IMR-90 (cell line): ENCODE data around the gene INF2. TPM values are rescaled to one million over a fixed set of nuclear protein-coding genes. Genes with fewer than 3 reads are reported as not detected.

ENCODE experiments used
- ATAC-seq: fragments of 200-7000 bp; cut with Tn5 transposase; 2 replicates; pipeline ENCODE4 v1.9.1; 2020; ENCODE audit warnings: low read depth, mild to moderate bottlenecking, moderate library complexity
- BruUV-seq: library from RNA; stranded (reverse); fragments of 400-500 nt; replicated peaks from 2 replicates; lab custom pipeline; 2021; lab: Mats Ljungman, UMichigan
- CTCF ChIA-PET: fragments of 300-600 bp; formaldehyde crosslinking; extraction: SDS; loops from one replicate; lab custom pipeline; 2021; ENCODE audit warnings: antibody characterized with exemption; lab: Yijun Ruan, JAX
- POLR2A ChIA-PET: fragments of 300-600 bp; sonication (Branson Sonifier 250); formaldehyde crosslinking; loops from one replicate; lab custom pipeline; 2022; ENCODE audit warnings: antibody characterized with exemption; ENCODE audit not compliant: unreplicated experiment; lab: Charles Lee
- DNase-seq: peaks from one replicate; pipeline ENCODE4 v3.0.0; 2013
- H2AFZ ChIP-seq: replicated peaks from 2 replicates; pipeline ENCODE3; 2013; ENCODE audit warnings: low read length, mild to moderate bottlenecking; ENCODE audit not compliant: poor library complexity
- H2AK5ac ChIP-seq: 2 replicates; pipeline ENCODE4 v1.6.1; 2013; ENCODE audit warnings: low read depth, low read length, inconsistent platforms
- H2AK9ac ChIP-seq: replicated peaks from 2 replicates; pipeline ENCODE3; 2013; ENCODE audit warnings: mild to moderate bottlenecking, low read depth, low read length, moderate library complexity; ENCODE audit not compliant: poor library complexity
- H2BK120ac ChIP-seq: 2 replicates; pipeline ENCODE4 v1.6.1; 2013; ENCODE audit warnings: low read depth, low read length, inconsistent platforms
- H2BK15ac ChIP-seq: 3 replicates; pipeline ENCODE4 v1.6.1; 2013; ENCODE audit warnings: low read depth, low read length, inconsistent platforms
- H2BK20ac ChIP-seq: 2 replicates; pipeline ENCODE4 v1.6.1; 2013; ENCODE audit warnings: low read depth, mild to moderate bottlenecking, inconsistent platforms, low read length, moderate library complexity
- H2BK5ac ChIP-seq: 2 replicates; pipeline ENCODE4 v1.6.1; 2013; ENCODE audit warnings: mild to moderate bottlenecking, low read depth, low read length, inconsistent platforms; ENCODE audit not compliant: poor library complexity, severe bottlenecking
- H3K14ac ChIP-seq: replicated peaks from 2 replicates; pipeline ENCODE4 v1.6.1; 2013; ENCODE audit warnings: low read depth, low read length, inconsistent platforms
- H3K18ac ChIP-seq: 2 replicates; pipeline ENCODE4 v1.6.1; 2013; ENCODE audit warnings: low read depth, low read length, control low read depth
- H3K23ac ChIP-seq: 2 replicates; pipeline ENCODE4 v1.6.1; 2013; ENCODE audit warnings: low read depth, low read length, inconsistent platforms
- H3K27ac ChIP-seq: 2 replicates; pipeline ENCODE4 v1.5.1; 2013; ENCODE audit warnings: mild to moderate bottlenecking, control low read depth, low read length; ENCODE audit not compliant: insufficient read depth
- H3K27me3 ChIP-seq: 2 replicates; pipeline ENCODE4 v1.6.1; 2013; ENCODE audit warnings: low read length; ENCODE audit not compliant: control insufficient read depth, insufficient read depth
- H3K36me3 ChIP-seq: 2 replicates; pipeline ENCODE4 v1.6.1; 2013; ENCODE audit warnings: low read length, mixed read lengths; ENCODE audit not compliant: control insufficient read depth, insufficient read depth
- H3K4ac ChIP-seq: 2 replicates; pipeline ENCODE4 v1.6.1; 2013; ENCODE audit warnings: low read depth, low read length, inconsistent platforms
- H3K4me1 ChIP-seq: 2 replicates; pipeline ENCODE4 v1.6.1; 2013; ENCODE audit warnings: low read length, mixed read lengths; ENCODE audit not compliant: control insufficient read depth, insufficient read depth
- H3K4me2 ChIP-seq: 2 replicates; pipeline ENCODE4 v1.6.1; 2013; ENCODE audit warnings: low read depth, mild to moderate bottlenecking, control low read depth, low read length, moderate library complexity
- H3K4me3 ChIP-seq: 2 replicates; pipeline ENCODE4 v1.5.1; 2013; ENCODE audit warnings: low read depth, mild to moderate bottlenecking, control low read depth, low read length, moderate library complexity; ENCODE audit not compliant: insufficient read depth
- H3K56ac ChIP-seq: 2 replicates; pipeline ENCODE4 v1.6.1; 2013; ENCODE audit warnings: low read length, inconsistent platforms; ENCODE audit not compliant: insufficient read depth; ENCODE audit errors: extremely low read depth
- H3K79me1 ChIP-seq, 2 experiments: 2 replicates each; pipeline ENCODE4 v1.6.1; 2013; ENCODE audit warnings: low read length in 2 of 2, inconsistent platforms in 1 of 2, low read depth in 1 of 2
- H3K9ac ChIP-seq: 2 replicates; pipeline ENCODE4 v1.6.1; 2013; ENCODE audit warnings: low read depth, low read length, control low read depth
- H3K9me1 ChIP-seq: 2 replicates; pipeline ENCODE4 v1.6.1; 2013; ENCODE audit warnings: low read length, inconsistent platforms; ENCODE audit not compliant: insufficient read depth
- H3K9me3 ChIP-seq: 2 replicates; pipeline ENCODE4 v1.6.1; 2013; ENCODE audit warnings: low read length; ENCODE audit not compliant: control insufficient read depth, insufficient read depth
- H4K20me1 ChIP-seq: 2 replicates; pipeline ENCODE4 v1.6.1; 2013; ENCODE audit warnings: low read length, inconsistent platforms; ENCODE audit not compliant: insufficient read depth
- H4K5ac ChIP-seq: 2 replicates; pipeline ENCODE4 v1.6.1; 2013; ENCODE audit warnings: mild to moderate bottlenecking, low read depth, low read length, control low read depth
- H4K8ac ChIP-seq, 2 experiments: 2 replicates each; pipeline ENCODE4 v1.6.1; 2013; ENCODE audit warnings: low read depth in 2 of 2, low read length in 2 of 2, control low read depth in 1 of 2, inconsistent platforms in 1 of 2
- H4K91ac ChIP-seq: 2 replicates; pipeline ENCODE4 v1.6.1; 2013; ENCODE audit warnings: low read depth, low read length, inconsistent platforms; ENCODE audit not compliant: insufficient read depth
- BHLHE40 ChIP-seq: fragments of 150-350 bp; IDR thresholded peaks from 2 replicates; pipeline ENCODE4 v1.6.1; 2016; ENCODE audit warnings: mild to moderate bottlenecking, low read depth, low read length
- CEBPB ChIP-seq: IDR thresholded peaks from 2 replicates; pipeline ENCODE4 v1.6.1; 2012; ENCODE audit warnings: low read depth, low read length, improper control_type of control experiment
- CHD1 ChIP-seq: IDR thresholded peaks from 2 replicates; pipeline ENCODE4 v1.6.1; 2012; ENCODE audit warnings: low read depth, low read length, improper control_type of control experiment
- FOS ChIP-seq: fragments of 150-350 bp; IDR thresholded peaks from 2 replicates; pipeline ENCODE4 v1.6.1; 2016; ENCODE audit warnings: low read depth, low read length
- MAZ ChIP-seq: IDR thresholded peaks from 2 replicates; pipeline ENCODE4 v1.6.1; 2012; ENCODE audit warnings: low read depth, mild to moderate bottlenecking, low read length, improper control_type of control experiment, moderate library complexity, borderline replicate concordance
- MXI1 ChIP-seq: IDR thresholded peaks from 2 replicates; pipeline ENCODE4 v1.6.1; 2012; ENCODE audit warnings: low read depth, mild to moderate bottlenecking, low read length, moderate library complexity, borderline replicate concordance
- NFE2L2 ChIP-seq: fragments of 150-350 bp; IDR thresholded peaks from 2 replicates; pipeline ENCODE4 v1.6.1; 2016; ENCODE audit warnings: low read depth, mild to moderate bottlenecking, low read length
- POLR2A ChIP-seq: IDR thresholded peaks from 2 replicates; pipeline ENCODE4 v1.6.1; 2012; ENCODE audit warnings: mild to moderate bottlenecking, low read depth, low read length
- RAD21 ChIP-seq: IDR thresholded peaks from 2 replicates; pipeline ENCODE4 v1.6.1; 2012; ENCODE audit warnings: low read length, improper control_type of control experiment
- RCOR1 ChIP-seq: IDR thresholded peaks from 2 replicates; pipeline ENCODE4 v1.6.1; 2012; ENCODE audit warnings: mild to moderate bottlenecking, low read length, improper control_type of control experiment; ENCODE audit not compliant: insufficient replicate concordance
- SMC3 ChIP-seq: fragments of 150-350 bp; IDR thresholded peaks from 2 replicates; pipeline ENCODE4 v1.6.1; 2016; ENCODE audit warnings: low read depth, mild to moderate bottlenecking, antibody characterized with exemption, low read length, moderate library complexity
- WGBS, 2 experiments: methylation state at CpG; one replicate each; pipeline versions ENCODE4 v1.1.5 to v1.1.7; 2013; ENCODE audit warnings: missing lambda C conversion rate in 2 of 2; ENCODE audit not compliant: insufficient read length in 1 of 2; ENCODE audit errors: extremely low coverage in 2 of 2; 5-methylcytosine and 5-hydroxymethylcytosine counted together
- dilution Hi-C: fragments of 300-500 bp; cut with HindIII; formaldehyde crosslinking; loops from one replicate; pipeline ENCODE4 v1.14.3; 2018; ENCODE audit warnings: low sequenced_read_pairs; ENCODE audit not compliant: unreplicated experiment
- in situ Hi-C: fragments of 300-500 bp; cut with MboI; formaldehyde crosslinking; loops from 3 replicates; pipeline ENCODE4 v1.14.3; 2019; ENCODE audit warnings: low sequenced_read_pairs, inconsistent platforms, mixed read lengths
- intact Hi-C: fragments of 100-400 bp; cut with micrococcal nuclease; formaldehyde crosslinking; loops from 2 replicates; pipeline ENCODE4 v1.10.0; 2022
- polyA plus RNA-seq, 3 experiments: library from polyadenylated mRNA; depleted of rRNA; stranded (reverse); fragments of >200 nt; gene quantifications; 2 replicates each; pipeline ENCODE4 v1.2.3, GENCODE V29; 2012; ENCODE audit warnings: low replicate concordance in 1 of 3
- total RNA-seq: library from RNA; depleted of rRNA; stranded (reverse); fragments of >200 nt; gene quantifications from 2 replicates; pipeline ENCODE4 v1.2.3, GENCODE V29; 2012
- TF ChIP-seq, protein P1 (sequence below): fragments of 150-350 bp; IDR thresholded peaks from 2 replicates; pipeline ENCODE4 v1.6.1; 2017; ENCODE audit warnings: mild to moderate bottlenecking, antibody characterized with exemption, low read length, low read depth
- TF ChIP-seq, protein P2 (sequence below): fragments of 150-350 bp; IDR thresholded peaks from 2 replicates; pipeline ENCODE4 v1.6.1; 2016; ENCODE audit warnings: low read depth, mild to moderate bottlenecking, low read length, moderate library complexity, borderline replicate concordance

Gene INF2
- total and polyA plus RNA-seq, 2 of the 4 experiments (the other 2 are of a cell fraction): 16.8 to 62.1 TPM

GRCh38 chr14:104664107-104664506 lies 25.3 kb upstream of the INF2 start:
- intact Hi-C loops: no loop called here
- H4K8ac ChIP-seq: no peak overlapping the region
- H4K20me1 ChIP-seq: no peaks in the 10 kb centered on the region
- no peak overlapping the region for H2AK5ac ChIP-seq
- WGBS, 2 experiments: no CpG with 5 or more reads among the region's 7 CpGs
- H3K4ac ChIP-seq: no peak overlapping the region
- dilution Hi-C loops: no loop called here
- H2BK120ac ChIP-seq: no peak overlapping the region
- CTCF ChIA-PET: no interaction called here
- H2AK9ac ChIP-seq: no peak overlapping the region
- DNase-seq (no peak), ATAC-seq (no peak)
- POLR2A ChIA-PET: no interaction called here
- no peak overlapping the region for H3K23ac ChIP-seq
- no TSS peak for BruUV-seq
- H4K5ac ChIP-seq: no peak overlapping the region
- no peak overlapping the region for H2BK20ac ChIP-seq
- H3K4me2 ChIP-seq: no peak overlapping the region
- no peak overlapping the region for H4K91ac ChIP-seq
- peaks cover 7% of the 10 kb centered on the region for H3K9me1 ChIP-seq
- no peak overlapping the region for H3K27ac ChIP-seq
- H3K9me3 ChIP-seq: peaks cover 4% of the 10 kb centered on the region; the same call in 1 of the 2 replicates
- no peak overlapping the region for H3K18ac ChIP-seq
- no peak overlapping the region for H3K4me3 ChIP-seq
- in situ Hi-C loops: no loop called here
- TF ChIP-seq MXI1 (no peak), RAD21 (no peak), POLR2A (no peak), CHD1 (no peak), RCOR1 (no peak), CEBPB (no peak), SMC3 (no peak), MAZ (no peak), FOS (no peak), BHLHE40 (no peak), NFE2L2 (no peak)
- TF ChIP-seq, protein P1, sequence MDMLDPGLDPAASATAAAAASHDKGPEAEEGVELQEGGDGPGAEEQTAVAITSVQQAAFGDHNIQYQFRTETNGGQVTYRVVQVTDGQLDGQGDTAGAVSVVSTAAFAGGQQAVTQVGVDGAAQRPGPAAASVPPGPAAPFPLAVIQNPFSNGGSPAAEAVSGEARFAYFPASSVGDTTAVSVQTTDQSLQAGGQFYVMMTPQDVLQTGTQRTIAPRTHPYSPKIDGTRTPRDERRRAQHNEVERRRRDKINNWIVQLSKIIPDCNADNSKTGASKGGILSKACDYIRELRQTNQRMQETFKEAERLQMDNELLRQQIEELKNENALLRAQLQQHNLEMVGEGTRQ: no peak
- TF ChIP-seq, protein P2, sequence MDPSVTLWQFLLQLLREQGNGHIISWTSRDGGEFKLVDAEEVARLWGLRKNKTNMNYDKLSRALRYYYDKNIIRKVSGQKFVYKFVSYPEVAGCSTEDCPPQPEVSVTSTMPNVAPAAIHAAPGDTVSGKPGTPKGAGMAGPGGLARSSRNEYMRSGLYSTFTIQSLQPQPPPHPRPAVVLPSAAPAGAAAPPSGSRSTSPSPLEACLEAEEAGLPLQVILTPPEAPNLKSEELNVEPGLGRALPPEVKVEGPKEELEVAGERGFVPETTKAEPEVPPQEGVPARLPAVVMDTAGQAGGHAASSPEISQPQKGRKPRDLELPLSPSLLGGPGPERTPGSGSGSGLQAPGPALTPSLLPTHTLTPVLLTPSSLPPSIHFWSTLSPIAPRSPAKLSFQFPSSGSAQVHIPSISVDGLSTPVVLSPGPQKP: no peak
- no peak overlapping the region for H2BK5ac ChIP-seq
- no peaks in the 10 kb centered on the region for H3K36me3 ChIP-seq
- no peak overlapping the region for H3K9ac ChIP-seq
- peaks cover 6% of the 10 kb centered on the region; the same call in 1 of the 2 replicates for H3K4me1 ChIP-seq
- H3K27me3 ChIP-seq: peaks cover 8% of the 10 kb centered on the region; the same call in 1 of the 2 replicates
- no peak overlapping the region for H3K56ac ChIP-seq
- no peak overlapping the region for H3K14ac ChIP-seq
- H2AFZ ChIP-seq: no peak overlapping the region
- no peak overlapping the region for H2BK15ac ChIP-seq
- H3K79me1 ChIP-seq: no peaks in the 10 kb centered on the region
